T-helper 17 cell (primary cell): Measurements from ENCODE around the gene SYNGR3. TPM values are rescaled to one million over a fixed set of nuclear protein-coding genes. Genes with fewer than 3 reads are reported as not detected.
A peak's percentile ranks its signal among the peaks of the same experiment; 100 is the strongest.
"Not testable (repeated sequence)": the region's sequence is repeated elsewhere in the genome, so short reads cannot be mapped to it uniquely, and the experiment has no call there.

Experiments used
- ATAC-seq: fragments of 150-1000 bp; cut with Tn5 transposase; 2 replicates; pipeline ENCODE4 v1.10.0; 2021; ENCODE audit warnings: mild to moderate bottlenecking, moderate library complexity
- DNase-seq, 3 donors: peaks; one replicate each; pipeline versions ENCODE4 v3.0.0 to v3.0.0-alpha.2; 2020 to 2021
- H3K9me3 ChIP-seq: one replicate; pipeline ENCODE4 v1.7.0; 2013; ENCODE audit warnings: low read length, mild to moderate bottlenecking; ENCODE audit not compliant: control insufficient read depth, poor library complexity, severe bottlenecking
- H3K27ac Mint-ChIP-seq: one replicate; pipeline ENCODE4 v1.8.0; 2022; ENCODE audit warnings: mild to moderate bottlenecking, moderate library complexity, mixed read lengths
- H3K27me3 Mint-ChIP-seq: one replicate; pipeline ENCODE4 v1.8.0; 2022; ENCODE audit warnings: mixed read lengths
- H3K36me3 Mint-ChIP-seq: one replicate; pipeline ENCODE4 v1.8.0; 2022; ENCODE audit warnings: low read depth, mixed read lengths
- H3K4me1 Mint-ChIP-seq: one replicate; pipeline ENCODE4 v1.8.0; 2022; ENCODE audit warnings: mild to moderate bottlenecking, mixed read lengths
- H3K4me3 Mint-ChIP-seq: one replicate; pipeline ENCODE4 v1.8.0; 2022; ENCODE audit warnings: mild to moderate bottlenecking, moderate library complexity, mixed read lengths
- total RNA-seq, 4 donors: library from RNA in 2 of 4; stranded (reverse) in 2 of 4; gene quantifications; one replicate each; pipeline ENCODE4 v1.2.3 and lab custom pipeline; 2022 to 2026

Gene SYNGR3
- total RNA-seq, 2 donors from 2014 or later: 7.3 to 8.1 TPM

DNA sequence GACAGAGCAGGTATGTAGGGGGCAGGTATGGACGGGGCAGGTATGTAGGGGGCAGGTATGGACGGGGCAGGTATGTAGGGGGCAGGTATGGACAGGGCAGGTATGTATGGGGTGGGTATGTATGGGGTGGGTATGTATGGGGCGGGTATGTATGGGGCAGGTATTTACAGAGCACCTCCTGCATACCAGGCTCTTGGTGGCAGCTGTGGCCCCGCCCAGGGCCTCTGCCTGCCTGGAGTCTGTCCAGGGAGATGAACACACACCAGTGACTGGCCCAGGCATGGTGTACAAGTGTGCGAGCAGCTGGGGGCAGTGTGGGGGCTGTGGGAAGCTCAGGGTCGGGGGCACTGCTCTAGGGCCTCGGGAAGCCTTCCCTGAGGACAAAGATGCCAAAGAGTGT lies 39.7 kb upstream of the SYNGR3 start:
- no peak for ATAC-seq
- Mint-ChIP-seq H3K27me3 (peaks cover 5% of the 10 kb centered on the region), H3K4me1 (no peaks in the 10 kb centered on the region), H3K27ac (no peak overlapping the region), H3K4me3 (no peak overlapping the region), H3K36me3 (peaks cover 2% of the 10 kb centered on the region)
- H3K9me3 ChIP-seq: no peaks in the 10 kb centered on the region
- no peak for DNase-seq

DNA sequence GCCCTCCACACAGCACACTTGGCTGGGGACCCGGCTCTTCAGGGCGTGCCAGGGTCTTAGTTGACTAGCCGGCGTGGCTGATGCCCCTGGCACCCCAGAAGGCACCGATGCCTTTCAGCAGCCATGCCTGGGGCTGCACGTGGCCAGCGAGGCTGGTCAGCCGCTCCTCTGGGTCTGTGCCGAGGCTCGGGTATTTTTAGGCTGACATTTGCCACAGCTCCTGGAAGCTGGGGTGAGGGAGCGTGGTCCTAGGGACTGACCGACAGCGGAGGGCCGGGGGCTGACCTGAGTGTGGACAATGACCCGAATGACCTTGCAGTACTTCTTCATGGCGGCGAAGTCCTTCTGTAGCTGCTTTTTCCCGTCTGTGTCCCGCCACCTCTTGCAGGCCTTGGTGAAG lies 39.2 kb upstream of the SYNGR3 start:
- ATAC-seq (no peak), DNase-seq (no peak)
- Mint-ChIP-seq H3K4me1 (no peaks in the 10 kb centered on the region), H3K27ac (no peak overlapping the region), H3K36me3 (peaks cover 2% of the 10 kb centered on the region), H3K4me3 (no peak overlapping the region), H3K27me3 (peaks cover 5% of the 10 kb centered on the region)
- no peaks in the 10 kb centered on the region for H3K9me3 ChIP-seq

DNA sequence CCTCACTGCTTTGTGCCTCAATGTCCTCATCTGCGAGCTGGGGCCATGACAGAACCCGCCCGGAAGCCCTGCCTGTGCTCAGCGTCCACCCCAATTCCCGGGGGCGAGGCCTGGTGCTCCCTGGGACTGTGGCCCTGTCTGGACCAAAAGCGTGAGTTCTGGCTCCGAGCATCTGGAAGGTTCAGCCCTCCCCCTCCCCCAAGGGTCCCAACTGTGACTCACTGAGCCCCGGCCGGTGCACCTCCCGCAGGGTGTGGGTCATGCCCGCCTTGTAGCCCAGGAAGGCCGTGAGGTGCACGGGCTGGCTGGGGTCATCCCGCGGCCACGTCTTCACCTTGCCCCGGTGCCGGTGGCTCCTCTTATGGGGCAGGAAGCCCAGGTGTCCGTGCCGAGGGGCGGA lies 36.0 kb upstream of the SYNGR3 start:
- ATAC-seq: no peak
- Mint-ChIP-seq H3K27me3 (peaks cover 5% of the 10 kb centered on the region), H3K36me3 (peaks cover 2% of the 10 kb centered on the region), H3K4me3 (no peak overlapping the region), H3K4me1 (no peaks in the 10 kb centered on the region), H3K27ac (no peak overlapping the region)
- DNase-seq: no peak
- no peaks in the 10 kb centered on the region for H3K9me3 ChIP-seq

DNA sequence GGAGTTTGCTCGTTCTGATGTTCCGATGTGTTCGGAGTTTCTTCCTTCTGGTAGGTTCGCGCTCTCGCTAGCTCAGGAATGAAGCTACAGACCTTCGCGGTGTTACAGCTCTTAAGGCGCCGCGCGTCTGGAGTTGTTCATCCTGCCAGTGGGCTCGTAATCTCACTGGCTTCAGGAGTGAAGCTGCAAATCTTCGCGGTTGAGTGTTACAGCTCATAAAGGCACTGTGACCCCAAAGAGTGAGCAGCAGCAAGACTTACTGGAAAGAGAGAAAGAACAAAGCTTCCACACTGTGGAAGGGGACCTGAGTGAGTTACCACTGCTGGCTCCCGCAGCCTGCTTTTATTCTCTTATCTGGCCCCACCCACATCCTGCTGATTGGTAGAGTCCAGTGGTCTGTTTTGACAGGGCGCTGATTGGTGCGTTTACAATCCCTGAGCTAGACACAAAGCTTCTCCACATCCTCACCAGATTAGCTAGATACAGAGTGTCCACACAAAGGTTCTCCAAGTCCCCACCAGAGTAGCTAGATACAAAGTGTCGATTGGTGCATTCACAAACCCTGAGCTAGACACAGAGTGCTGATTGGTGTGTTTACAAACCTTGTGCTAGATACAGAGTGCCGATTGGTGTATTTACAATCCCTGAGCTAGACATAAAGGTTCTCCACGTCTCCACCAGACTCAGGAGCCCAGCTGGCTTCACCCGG lies 32.2 kb upstream of the SYNGR3 start:
- H3K4me3 Mint-ChIP-seq, H3K27me3 Mint-ChIP-seq, H3K36me3 Mint-ChIP-seq, H3K27ac Mint-ChIP-seq, H3K9me3 ChIP-seq, DNase-seq, ATAC-seq: not testable (repeated sequence)
- peaks cover 17% of the 10 kb centered on the region for H3K4me1 Mint-ChIP-seq

DNA sequence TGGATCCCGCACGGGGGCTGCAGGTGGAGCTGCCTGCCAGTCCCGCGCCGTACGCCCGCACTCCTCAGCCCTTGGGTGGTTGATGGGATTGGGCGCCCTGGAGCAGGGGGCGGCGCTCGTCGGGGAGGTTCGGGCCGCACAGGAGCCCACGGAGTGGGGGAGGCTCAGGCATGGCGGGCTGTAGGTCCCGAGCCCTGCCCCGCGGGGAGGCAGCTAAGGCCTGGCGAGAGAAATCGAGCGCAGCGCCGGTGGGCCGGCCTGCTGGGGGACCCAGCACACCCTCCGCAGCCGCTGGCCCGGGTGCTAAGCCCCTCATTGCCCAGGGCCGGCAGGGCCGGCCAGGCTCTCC lies 31.7 kb upstream of the SYNGR3 start:
- not testable (repeated sequence) for H3K4me3 Mint-ChIP-seq, H3K27me3 Mint-ChIP-seq, H3K9me3 ChIP-seq, DNase-seq, ATAC-seq, H3K36me3 Mint-ChIP-seq, H3K27ac Mint-ChIP-seq
- peaks cover 19% of the 10 kb centered on the region for H3K4me1 Mint-ChIP-seq

DNA sequence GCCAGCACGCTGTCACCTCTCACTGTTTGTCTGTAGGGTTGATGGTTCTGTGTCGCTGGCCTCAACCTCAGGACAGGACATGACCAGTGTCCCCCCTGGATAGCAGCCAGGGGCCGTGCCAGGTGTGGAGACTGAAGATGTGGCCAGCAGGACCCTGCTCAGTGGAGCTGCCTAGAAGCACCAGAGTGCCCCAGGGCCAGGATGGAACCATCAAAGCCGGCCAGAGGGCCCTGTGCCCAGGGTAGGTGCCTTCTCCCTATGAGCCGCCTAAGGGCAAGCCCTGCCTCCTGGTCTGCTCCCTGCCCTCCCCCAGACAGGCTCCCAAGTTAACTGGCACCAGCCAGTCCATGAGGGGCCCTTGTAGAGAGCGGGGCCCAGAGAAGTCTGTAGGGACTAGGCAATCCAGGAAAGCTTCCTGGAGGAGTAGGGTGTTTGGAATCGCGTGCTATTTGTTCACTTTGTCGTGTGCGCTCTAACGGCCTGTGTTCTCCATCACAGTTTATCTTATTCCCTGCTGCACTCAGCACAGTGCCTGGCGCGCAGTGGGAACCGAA lies 31.0 kb upstream of the SYNGR3 start:
- Mint-ChIP-seq H3K27ac (peak overlapping the region; percentile 98), H3K4me1 (peaks cover 24% of the 10 kb centered on the region), H3K27me3 (no peaks in the 10 kb centered on the region), H3K36me3 (peaks cover 3% of the 10 kb centered on the region), H3K4me3 (peak overlapping the region; percentile 96)
- no peak for DNase-seq
- no peak for ATAC-seq
- no peaks in the 10 kb centered on the region for H3K9me3 ChIP-seq

DNA sequence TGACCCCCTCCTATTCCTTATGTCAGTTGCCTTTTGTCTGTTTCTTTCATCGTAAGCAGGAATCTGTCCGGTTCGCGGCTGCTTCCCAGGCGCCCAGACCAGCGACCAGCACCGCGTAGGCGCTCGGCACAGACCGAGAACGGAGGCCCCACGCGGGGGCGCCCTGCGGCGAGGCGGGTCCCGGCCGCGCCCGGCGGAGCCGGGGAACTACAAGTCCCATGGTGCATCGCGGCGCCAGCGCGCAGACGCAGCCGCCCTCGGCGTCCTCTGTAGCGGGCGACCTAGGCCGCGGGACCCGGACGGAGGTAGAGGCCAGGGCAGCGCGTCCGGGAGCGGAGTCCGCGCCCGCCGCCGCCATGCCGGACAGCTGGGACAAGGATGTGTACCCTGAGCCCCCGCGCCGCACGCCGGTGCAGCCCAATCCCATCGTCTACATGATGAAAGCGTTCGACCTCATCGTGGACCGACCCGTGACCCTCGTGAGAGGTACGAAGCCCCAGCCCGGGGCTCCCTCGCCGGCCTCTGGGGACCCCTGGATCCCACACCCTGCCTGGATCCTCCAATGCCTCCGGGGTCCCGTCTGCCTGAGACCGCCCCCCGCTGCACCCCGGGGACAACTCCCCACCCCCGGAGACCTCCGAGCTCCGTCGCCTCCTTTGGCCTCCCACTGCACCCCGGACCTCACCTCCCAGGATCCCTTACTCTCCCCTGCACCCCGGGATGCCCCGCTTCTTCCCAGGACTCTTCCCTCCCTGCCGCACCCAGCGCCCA lies 30.3 kb upstream of the SYNGR3 start, which contains the start of gene NDUFB10:
Gene NDUFB10, plus strand, starts transcription at position 270 of the 771 bp plus-strand sequence. Its CDS starts 87 bp downstream, at position 357.
- Mint-ChIP-seq H3K36me3 (peaks cover 4% of the 10 kb centered on the region), H3K27ac (peak within 1 kb of the TSS; percentile 98), H3K4me1 (peaks cover 28% of the 10 kb centered on the region), H3K27me3 (no peaks in the 10 kb centered on the region), H3K4me3 (peak within 1 kb of the TSS; percentile 96)
- peak; percentile 86 to 94 (median 92) for DNase-seq
- H3K9me3 ChIP-seq: no peaks in the 10 kb centered on the region
- peak; percentile 89 for ATAC-seq

DNA sequence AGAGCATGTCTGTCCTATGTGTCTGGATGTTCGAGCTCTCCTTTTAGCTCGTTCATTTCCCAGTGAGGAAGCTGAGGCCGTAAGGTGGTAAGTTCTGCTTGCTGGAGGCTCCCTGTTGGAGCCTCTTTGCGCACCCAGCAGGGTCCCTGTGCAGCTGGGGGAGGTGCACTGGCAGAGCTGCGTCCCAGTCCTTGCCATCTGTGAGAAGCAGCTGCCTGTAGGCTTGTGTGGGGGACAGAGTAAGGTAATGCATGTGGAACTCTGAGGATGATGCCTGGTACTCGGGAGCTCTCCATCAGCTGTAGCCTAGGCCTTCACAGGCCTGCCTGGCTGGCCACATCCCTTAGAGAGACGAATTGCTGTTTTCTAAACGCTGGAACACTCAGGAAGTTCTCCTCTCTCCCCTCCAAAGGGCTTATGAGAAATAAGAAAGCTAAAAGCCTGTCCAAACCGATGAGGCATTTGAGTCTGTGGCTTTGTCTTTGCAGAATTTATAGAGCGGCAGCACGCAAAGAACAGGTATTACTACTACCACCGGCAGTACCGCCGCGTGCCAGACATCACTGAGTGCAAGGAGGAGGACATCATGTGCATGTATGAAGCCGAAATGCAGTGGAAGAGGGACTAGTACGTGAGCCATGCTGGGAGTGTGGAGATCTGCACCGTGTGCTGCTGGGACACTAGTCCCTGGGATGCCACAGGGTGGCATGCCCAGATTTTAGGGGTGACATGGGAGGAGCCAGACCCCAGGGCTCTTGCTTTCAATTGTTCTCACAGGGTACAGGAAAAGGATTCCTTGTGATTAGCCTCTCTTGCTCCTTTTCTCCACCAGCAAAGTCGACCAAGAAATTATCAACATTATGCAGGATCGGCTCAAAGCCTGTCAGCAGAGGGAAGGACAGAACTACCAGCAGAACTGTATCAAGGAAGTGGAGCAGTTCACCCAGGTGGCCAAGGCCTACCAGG lies 28.8 kb upstream of the SYNGR3 start:
- H3K36me3 Mint-ChIP-seq: peaks cover 4% of the 10 kb centered on the region
- peaks cover 40% of the 10 kb centered on the region for H3K4me1 Mint-ChIP-seq
- H3K27ac Mint-ChIP-seq: peak overlapping the region; percentile 98
- DNase-seq (no peak), ATAC-seq (no peak)
- H3K9me3 ChIP-seq: no peaks in the 10 kb centered on the region
- no peaks in the 10 kb centered on the region for H3K27me3 Mint-ChIP-seq
- H3K4me3 Mint-ChIP-seq: peak overlapping the region; percentile 96

DNA sequence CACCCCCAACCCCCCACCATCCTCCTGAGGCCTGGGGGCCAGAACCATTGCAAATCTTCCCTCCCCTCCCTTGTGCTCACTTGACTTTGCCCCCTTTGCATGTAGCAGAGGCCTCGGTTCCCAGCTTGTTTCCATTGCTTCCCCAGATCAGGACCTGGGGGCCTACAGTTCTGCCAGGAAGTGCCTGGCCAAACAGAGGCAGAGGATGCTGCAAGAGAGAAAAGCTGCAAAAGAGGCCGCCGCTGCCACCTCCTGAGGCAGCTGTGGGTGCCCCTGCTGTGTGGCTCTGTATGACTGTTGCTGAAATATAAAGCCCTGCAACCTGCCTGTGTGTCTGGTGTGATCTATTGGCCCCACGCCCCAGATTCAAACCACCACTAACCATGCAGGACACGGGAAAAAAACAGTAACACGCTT lies 28.1 kb upstream of the SYNGR3 start:
- H3K36me3 Mint-ChIP-seq: peaks cover 4% of the 10 kb centered on the region
- peaks cover 40% of the 10 kb centered on the region for H3K4me1 Mint-ChIP-seq
- H3K4me3 Mint-ChIP-seq: peak overlapping the region; percentile 96
- DNase-seq (no peak), ATAC-seq (no peak)
- no peaks in the 10 kb centered on the region for H3K27me3 Mint-ChIP-seq
- H3K27ac Mint-ChIP-seq: peak overlapping the region; percentile 98
- no peaks in the 10 kb centered on the region for H3K9me3 ChIP-seq

DNA sequence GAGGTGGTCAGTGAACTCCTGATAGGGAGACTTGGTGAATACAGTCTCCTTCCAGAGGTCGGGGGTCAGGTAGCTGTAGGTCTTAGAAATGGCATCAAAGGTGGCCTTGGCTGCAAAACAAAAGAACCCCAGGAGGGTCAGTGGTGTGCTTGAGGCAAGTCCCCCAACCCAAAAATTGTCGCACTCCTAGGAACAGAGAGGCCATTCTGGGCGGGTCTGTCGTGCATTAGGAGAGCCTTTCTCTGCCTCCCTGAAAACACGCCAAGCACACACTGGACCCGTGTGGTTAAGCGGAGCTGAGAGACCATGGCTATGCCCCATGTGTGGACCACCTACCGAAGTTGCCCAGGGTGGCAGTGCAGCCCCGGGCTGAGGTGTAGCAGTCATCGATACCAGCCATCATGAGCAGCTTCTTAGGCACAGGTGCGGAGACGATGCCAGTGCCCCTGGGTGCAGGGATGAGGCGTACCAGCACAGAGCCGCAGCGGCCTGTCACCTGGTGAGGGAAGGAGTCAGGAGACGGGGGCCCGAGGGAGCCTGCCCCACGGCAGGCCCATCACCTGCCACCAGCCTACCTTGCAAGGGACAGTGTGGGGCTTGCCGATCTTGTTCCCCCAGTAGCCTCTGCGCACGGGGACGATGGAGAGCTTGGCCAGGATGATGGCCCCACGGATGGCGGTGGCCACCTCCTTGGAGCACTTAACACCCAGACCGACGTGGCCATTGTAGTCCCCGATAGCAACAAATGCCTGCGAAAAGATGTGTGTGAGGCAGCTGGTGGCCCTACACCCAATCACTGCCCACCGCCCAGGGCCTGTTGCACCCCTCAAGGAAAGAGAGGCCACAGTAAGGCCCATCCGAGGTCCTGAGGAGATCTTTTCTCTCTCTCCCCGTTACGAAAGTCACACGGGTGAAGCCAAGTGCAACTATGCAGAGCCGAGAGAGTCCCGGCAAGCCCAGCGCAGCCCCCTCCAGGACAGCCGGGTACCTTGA lies 27.3 kb upstream of the SYNGR3 start:
- Mint-ChIP-seq H3K4me3 (peak overlapping the region; percentile 93), H3K4me1 (peaks cover 43% of the 10 kb centered on the region), H3K27ac (peak overlapping the region; percentile 98)
- not testable (repeated sequence) for H3K27me3 Mint-ChIP-seq, DNase-seq, H3K9me3 ChIP-seq, ATAC-seq, H3K36me3 Mint-ChIP-seq

DNA sequence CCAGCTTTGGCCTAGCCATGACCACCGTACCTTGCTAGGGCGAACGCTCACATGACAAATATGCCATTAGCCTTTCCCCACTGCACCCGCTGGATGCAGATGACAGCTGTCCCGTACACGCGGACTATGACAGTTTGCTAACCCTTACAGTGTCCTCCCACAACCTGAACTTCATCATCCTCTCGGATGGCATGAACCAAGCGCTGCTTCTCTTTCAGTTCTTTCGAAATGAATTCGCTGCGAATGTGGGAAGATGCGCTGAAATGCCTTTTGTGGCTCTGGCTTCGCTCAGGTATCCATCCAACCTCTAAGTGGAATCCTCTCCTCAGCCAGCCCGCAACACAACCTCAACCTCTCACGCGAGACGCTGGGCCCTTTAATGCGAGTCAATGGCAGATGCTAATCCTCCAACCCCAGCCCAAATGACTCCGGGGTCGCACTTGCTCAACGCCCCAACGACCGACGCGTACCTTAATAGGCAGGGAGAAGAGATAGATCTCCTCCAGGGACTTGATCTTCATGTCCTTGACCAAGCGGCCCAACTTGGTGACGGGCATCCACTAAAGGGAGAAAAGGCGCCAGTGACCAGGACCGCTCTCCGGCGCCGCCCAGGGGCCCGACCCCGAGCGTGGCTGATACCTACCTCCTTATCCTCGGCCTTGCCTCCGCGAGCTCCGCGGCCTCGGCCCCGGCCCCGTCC lies 25.8 kb upstream of the SYNGR3 start:
- Mint-ChIP-seq H3K27me3 (no peaks in the 10 kb centered on the region), H3K27ac (peak overlapping the region; percentile 98), H3K4me1 (peaks cover 45% of the 10 kb centered on the region), H3K4me3 (peak overlapping the region; percentile 93), H3K36me3 (peaks cover 4% of the 10 kb centered on the region)
- DNase-seq (no peak), ATAC-seq (peak; percentile 16)
- H3K9me3 ChIP-seq: no peaks in the 10 kb centered on the region
